ENCODE results near the gene C12orf56.

C12orf56 gene

GRCh38 chr12:64390275-64390851 lies at the start of gene C12orf56:
TSS of gene C12orf56 (minus strand) at chr12:64390758. CDS start at chr12:64390565, 193 bp downstream.
- peak; percentile 37 for DNase-seq (ENCODE audit: low spot score)

- no peak for DNase-seq (ENCODE audit: low spot score)
Observed at GRCh38 chr12:64440100-64440499, 49.5 kb upstream of the C12orf56 start.

- no peak for DNase-seq (ENCODE audit: low spot score)
Observed at GRCh38 chr12:64433915-64434314, 43.4 kb upstream of the C12orf56 start.

GRCh38 chr12:64431791-64432190 lies 41.2 kb upstream of the C12orf56 start:
- DNase-seq (ENCODE audit: low spot score): no peak

- DNase-seq (ENCODE audit: low spot score): no peak
Observed at GRCh38 chr12:64430886-64431285, 40.3 kb upstream of the C12orf56 start.

- no peak for DNase-seq (ENCODE audit: low spot score)
Observed at GRCh38 chr12:64428956-64429355, 38.4 kb upstream of the C12orf56 start.

GRCh38 chr12:64427988-64428387 lies 37.4 kb upstream of the C12orf56 start:
- DNase-seq (ENCODE audit: low spot score): no peak

- DNase-seq (ENCODE audit: low spot score): no peak
Observed at GRCh38 chr12:64419696-64420095, 29.1 kb upstream of the C12orf56 start.

- no peak for DNase-seq (ENCODE audit: low spot score)
Observed at GRCh38 chr12:64418209-64418608, 27.7 kb upstream of the C12orf56 start.

GRCh38 chr12:64413884-64414283 lies 23.3 kb upstream of the C12orf56 start:
- DNase-seq (ENCODE audit: low spot score): no peak

- no peak for DNase-seq (ENCODE audit: low spot score)
Observed at GRCh38 chr12:64412459-64412858, 21.9 kb upstream of the C12orf56 start.

GRCh38 chr12:64411427-64411826 lies 20.9 kb upstream of the C12orf56 start:
- no peak for DNase-seq (ENCODE audit: low spot score)

- no peak for DNase-seq (ENCODE audit: low spot score)
Observed at GRCh38 chr12:64407342-64408223, 17.0 kb upstream of the C12orf56 start.

- DNase-seq (ENCODE audit: low spot score): peak; percentile 81
Observed at GRCh38 chr12:64404470-64405256, 14.1 kb upstream of the C12orf56 start.

- peak; percentile 94 for DNase-seq (ENCODE audit: low spot score)
Observed at GRCh38 chr12:64403707-64404469, 13.3 kb upstream of the C12orf56 start, which contains the start of gene XPOT. TSS of gene XPOT (plus strand) at chr12:64404392. CDS start at chr12:64410036, 5,644 bp downstream.

GRCh38 chr12:64402181-64402580 lies 11.6 kb upstream of the C12orf56 start:
- no peak for DNase-seq (ENCODE audit: low spot score)

- no peak for DNase-seq (ENCODE audit: low spot score)
Observed at GRCh38 chr12:64400041-64400440, 9.5 kb upstream of the C12orf56 start.

- no peak for DNase-seq (ENCODE audit: low spot score)
Observed at GRCh38 chr12:64395739-64396138, 5.2 kb upstream of the C12orf56 start.

- DNase-seq (ENCODE audit: low spot score): peak; percentile 27
Observed at GRCh38 chr12:64392221-64392620, 1.7 kb upstream of the C12orf56 start.

- DNase-seq (ENCODE audit: low spot score): no peak
Observed at GRCh38 chr12:64389154-64389553, 1.4 kb downstream of the C12orf56 start.

- no peak for DNase-seq (ENCODE audit: low spot score)
Observed at GRCh38 chr12:64387197-64387816, 3.3 kb downstream of the C12orf56 start.
